Erythroblast (primary cell): ENCODE measurements around the gene SEPTIN8.

ENCODE experiments used
- GATA1 ChIP-seq: IDR thresholded peaks from 2 replicates; pipeline ENCODE4 v1.6.1; 2011; ENCODE audit warnings: low read depth, mild to moderate bottlenecking, control low read depth, low read length, moderate library complexity
- POLR2A ChIP-seq: IDR thresholded peaks from 2 replicates; pipeline ENCODE4 v1.6.1; 2011; ENCODE audit warnings: mild to moderate bottlenecking, low read length

GRCh38 chr5:132754947-132755346 is 22.1 kb downstream of the SEPTIN8 start:
- no peak for TF ChIP-seq POLR2A
- TF ChIP-seq GATA1 = no peak
